Measurements from ENCODE around the gene LMAN1.

Gene LMAN1

GRCh38 chr18:59358712-59359575 lies at the start of gene LMAN1:
Gene LMAN1 (minus strand): TSS chr18:59359265. CDS start chr18:59359244, 21 bp downstream.
- peak; percentile 100 for DNase-seq (ENCODE audit: low spot score)

GRCh38 chr18:59402432-59403090 lies 43.5 kb upstream of the LMAN1 start:
- DNase-seq (ENCODE audit: low spot score) = peak; percentile 97

- no peak for DNase-seq (ENCODE audit: low spot score)
These were observed 41.3 kb upstream of the LMAN1 start for GRCh38 chr18:59400407-59400806.

- DNase-seq (ENCODE audit: low spot score) = no peak
These were observed 36.4 kb upstream of the LMAN1 start for GRCh38 chr18:59395226-59396175.

- no peak for DNase-seq (ENCODE audit: low spot score)
These were observed 34.3 kb upstream of the LMAN1 start for GRCh38 chr18:59393381-59393780.

- no peak for DNase-seq (ENCODE audit: low spot score)
These were observed 29.8 kb upstream of the LMAN1 start for GRCh38 chr18:59388817-59389216.

- no peak for DNase-seq (ENCODE audit: low spot score)
These were observed 28.9 kb upstream of the LMAN1 start for GRCh38 chr18:59387687-59388565.

- DNase-seq (ENCODE audit: low spot score) = no peak
These were observed 28.0 kb upstream of the LMAN1 start for GRCh38 chr18:59386909-59387686.

- DNase-seq (ENCODE audit: low spot score) = no peak
These were observed 26.1 kb upstream of the LMAN1 start for GRCh38 chr18:59385191-59385590.

- peak; percentile 88 for DNase-seq (ENCODE audit: low spot score)
These were observed 24.8 kb upstream of the LMAN1 start for GRCh38 chr18:59383851-59384250.

- DNase-seq (ENCODE audit: low spot score) = no peak
These were observed 23.3 kb upstream of the LMAN1 start for GRCh38 chr18:59382383-59382782.

GRCh38 chr18:59381949-59382348 lies 22.9 kb upstream of the LMAN1 start:
- no peak for DNase-seq (ENCODE audit: low spot score)

GRCh38 chr18:59380706-59381105 lies 21.6 kb upstream of the LMAN1 start:
- DNase-seq (ENCODE audit: low spot score) = no peak

- no peak for DNase-seq (ENCODE audit: low spot score)
These were observed 20.9 kb upstream of the LMAN1 start for GRCh38 chr18:59379772-59380522.

- DNase-seq (ENCODE audit: low spot score) = no peak
These were observed 18.7 kb upstream of the LMAN1 start for GRCh38 chr18:59377613-59378337.

- DNase-seq (ENCODE audit: low spot score) = peak; percentile 83
These were observed 17.4 kb upstream of the LMAN1 start for GRCh38 chr18:59376351-59376935.

GRCh38 chr18:59374128-59374527 lies 15.1 kb upstream of the LMAN1 start:
- no peak for DNase-seq (ENCODE audit: low spot score)

- DNase-seq (ENCODE audit: low spot score) = no peak
These were observed 13.9 kb upstream of the LMAN1 start for GRCh38 chr18:59372975-59373374.

GRCh38 chr18:59360381-59360780 lies 1.3 kb upstream of the LMAN1 start:
- no peak for DNase-seq (ENCODE audit: low spot score)

All from D341Med (cell line).